Osteoblast (primary cell): Measurements from ENCODE around the gene LMX1A. TPM values are rescaled to one million over a fixed set of nuclear protein-coding genes. Genes with fewer than 3 reads are reported as not detected.

ENCODE experiments used
- DNase-seq: peaks from one replicate; pipeline ENCODE4 v3.0.0; 2011; ENCODE audit warnings: low spot score, mixed read lengths; ENCODE audit not compliant: insufficient read length; ENCODE audit errors: missing footprints
- H2AFZ ChIP-seq: 2 replicates; pipeline ENCODE4 v1.6.0; 2011; ENCODE audit warnings: mild to moderate bottlenecking, low read length
- H3K27ac ChIP-seq: 2 replicates; pipeline ENCODE4 v1.5.1; 2011; ENCODE audit warnings: mild to moderate bottlenecking, low read depth, low read length, moderate library complexity
- H3K27me3 ChIP-seq: 2 replicates; pipeline ENCODE4 v1.6.0; 2012; ENCODE audit warnings: mild to moderate bottlenecking, control low read depth, inconsistent platforms, low read length, moderate library complexity; ENCODE audit not compliant: insufficient read depth
- H3K36me3 ChIP-seq: 2 replicates; pipeline ENCODE4 v1.5.1; 2011; ENCODE audit warnings: mild to moderate bottlenecking, low read length, control low read depth, moderate library complexity; ENCODE audit not compliant: insufficient read depth
- H3K4me1 ChIP-seq: 2 replicates; pipeline ENCODE4 v1.5.1; 2011; ENCODE audit warnings: mild to moderate bottlenecking, low read length, control low read depth, moderate library complexity; ENCODE audit not compliant: insufficient read depth
- H3K4me2 ChIP-seq: 2 replicates; pipeline ENCODE4 v1.6.0; 2011; ENCODE audit warnings: mild to moderate bottlenecking, low read length; ENCODE audit not compliant: insufficient read depth
- H3K4me3 ChIP-seq: fragments of 200-600 bp; sonication (generic); 3 replicates; pipeline ENCODE4 v1.5.1; 2012; ENCODE audit warnings: mild to moderate bottlenecking, low read length, inconsistent platforms; ENCODE audit not compliant: insufficient read depth
- H3K79me2 ChIP-seq: 2 replicates; pipeline ENCODE4 v1.6.0; 2012; ENCODE audit warnings: mild to moderate bottlenecking, low read length, control low read depth, inconsistent platforms; ENCODE audit not compliant: insufficient read depth
- H3K9me3 ChIP-seq: 2 replicates; pipeline ENCODE4 v1.5.1; 2011; ENCODE audit warnings: low read depth, low read length, control low read depth
- H4K20me1 ChIP-seq: 2 replicates; pipeline ENCODE4 v1.6.0; 2012; ENCODE audit warnings: mild to moderate bottlenecking, low read length, control low read depth; ENCODE audit not compliant: insufficient read depth
- total RNA-seq: library from RNA; depleted of rRNA; stranded (reverse); fragments of >200 nt; gene quantifications from 2 replicates; pipeline ENCODE4 v1.2.3, GENCODE V29; 2012
- TF ChIP-seq, protein P1 (sequence below): IDR thresholded peaks from 2 replicates; pipeline ENCODE4 v1.5.1; 2011; ENCODE audit warnings: mild to moderate bottlenecking, low read depth, low read length, moderate library complexity; ENCODE audit errors: extremely low read depth

The LMX1A gene
- not detected in 2 replicates for total RNA-seq

DNA sequence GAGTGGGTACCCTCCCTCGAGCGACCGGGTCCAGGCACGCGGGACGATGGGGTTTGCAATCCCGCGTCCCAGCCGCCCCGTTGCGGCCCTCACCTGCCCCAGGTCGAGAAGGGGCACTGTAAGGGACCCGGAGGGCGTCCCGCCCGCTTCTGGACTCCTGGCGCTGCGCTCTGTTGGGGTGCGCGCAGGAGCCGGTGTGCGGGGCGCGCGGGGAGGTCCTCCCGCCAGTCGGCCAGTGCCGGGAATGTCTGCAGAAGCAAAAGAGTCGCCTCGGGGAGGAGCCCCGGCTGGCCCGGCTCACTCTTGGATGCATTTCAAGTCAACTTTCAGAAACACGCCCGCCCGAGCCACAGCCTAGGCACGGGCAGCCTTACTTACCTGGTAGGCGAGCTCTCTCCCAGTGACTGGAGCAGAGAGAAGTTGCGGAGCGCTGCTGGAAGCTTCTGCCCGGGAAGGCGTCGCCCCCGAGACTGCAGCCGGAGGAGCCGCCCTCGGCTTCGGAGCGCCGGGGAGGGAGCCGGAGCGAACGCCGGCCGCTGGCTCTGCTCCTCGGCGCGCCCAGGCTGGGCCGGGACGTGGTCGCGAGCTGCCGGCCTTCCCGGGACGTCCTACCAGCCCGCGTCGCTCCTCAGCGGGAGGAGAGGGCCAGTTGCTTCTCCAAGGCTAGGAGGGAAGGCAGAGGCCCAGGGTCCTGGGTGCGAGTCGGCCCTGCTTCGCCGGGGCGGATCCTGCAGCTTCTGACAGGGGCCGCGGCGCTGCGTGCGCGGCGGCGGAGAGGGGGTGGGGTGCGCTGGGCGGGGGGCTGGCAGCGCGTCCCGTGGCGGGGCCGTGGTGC is at the start of gene LMX1A:
Gene LMX1A, minus strand, starts transcription at position 739 of the 835 bp plus-strand sequence. CDS start 1,156 bp downstream, outside the sequence.
- H3K4me2 ChIP-seq = no peak within 1 kb of the TSS
- H3K27me3 ChIP-seq = peaks cover 53% of the 10 kb centered on the region
- H3K27ac ChIP-seq = no peak within 1 kb of the TSS
- H3K4me1 ChIP-seq = no peaks in the 10 kb centered on the region
- no peaks in the 10 kb centered on the region for H3K9me3 ChIP-seq
- TF ChIP-seq, protein P1, sequence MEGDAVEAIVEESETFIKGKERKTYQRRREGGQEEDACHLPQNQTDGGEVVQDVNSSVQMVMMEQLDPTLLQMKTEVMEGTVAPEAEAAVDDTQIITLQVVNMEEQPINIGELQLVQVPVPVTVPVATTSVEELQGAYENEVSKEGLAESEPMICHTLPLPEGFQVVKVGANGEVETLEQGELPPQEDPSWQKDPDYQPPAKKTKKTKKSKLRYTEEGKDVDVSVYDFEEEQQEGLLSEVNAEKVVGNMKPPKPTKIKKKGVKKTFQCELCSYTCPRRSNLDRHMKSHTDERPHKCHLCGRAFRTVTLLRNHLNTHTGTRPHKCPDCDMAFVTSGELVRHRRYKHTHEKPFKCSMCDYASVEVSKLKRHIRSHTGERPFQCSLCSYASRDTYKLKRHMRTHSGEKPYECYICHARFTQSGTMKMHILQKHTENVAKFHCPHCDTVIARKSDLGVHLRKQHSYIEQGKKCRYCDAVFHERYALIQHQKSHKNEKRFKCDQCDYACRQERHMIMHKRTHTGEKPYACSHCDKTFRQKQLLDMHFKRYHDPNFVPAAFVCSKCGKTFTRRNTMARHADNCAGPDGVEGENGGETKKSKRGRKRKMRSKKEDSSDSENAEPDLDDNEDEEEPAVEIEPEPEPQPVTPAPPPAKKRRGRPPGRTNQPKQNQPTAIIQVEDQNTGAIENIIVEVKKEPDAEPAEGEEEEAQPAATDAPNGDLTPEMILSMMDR = no peak
- no peaks in the 10 kb centered on the region for H4K20me1 ChIP-seq
- H3K4me3 ChIP-seq = no peak within 1 kb of the TSS
- no peak within 1 kb of the TSS for H2AFZ ChIP-seq
- no peaks in the 10 kb centered on the region for H3K36me3 ChIP-seq
- peak; percentile 86 for DNase-seq
- no peaks in the 10 kb centered on the region for H3K79me2 ChIP-seq

DNA sequence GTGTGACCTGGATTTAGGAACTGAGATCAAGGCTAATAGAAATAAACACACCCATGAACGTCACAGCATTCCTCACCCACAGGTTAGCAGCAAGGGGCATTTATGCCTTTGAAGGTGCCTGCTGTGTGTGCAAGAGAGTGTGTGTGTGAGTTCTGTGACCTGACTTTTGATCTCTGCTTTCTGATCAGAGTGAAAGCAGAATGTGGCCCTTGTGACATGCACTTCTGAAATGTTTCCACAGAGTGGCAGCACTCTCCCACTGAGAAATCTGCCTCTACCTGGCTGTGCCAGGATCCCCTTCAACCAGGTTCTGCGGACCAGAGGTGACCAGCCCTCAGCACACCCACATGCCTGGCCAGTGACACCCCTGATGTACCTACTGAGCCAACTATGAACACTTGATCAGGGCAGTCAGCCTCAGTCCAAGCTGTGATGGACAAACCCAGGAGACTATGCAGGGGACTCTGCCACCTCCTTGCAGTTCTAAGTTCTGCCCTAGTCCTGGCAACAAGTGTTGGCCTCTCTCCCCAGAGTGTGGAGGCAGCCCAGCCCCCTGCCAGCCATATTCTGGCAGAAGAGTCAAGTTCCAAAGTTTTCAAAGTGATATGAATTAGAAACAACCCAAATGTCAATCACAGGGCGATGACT is 47.4 kb upstream of the LMX1A start:
- TF ChIP-seq, protein P1 = peak; percentile 46
- Histone ChIP-seq H3K4me2 (no peak overlapping the region), H3K4me1 (no peaks in the 10 kb centered on the region), H3K9me3 (no peaks in the 10 kb centered on the region), H2AFZ (no peak overlapping the region), H3K4me3 (no peak overlapping the region), H3K27ac (no peak overlapping the region), H3K79me2 (no peaks in the 10 kb centered on the region), H3K36me3 (no peaks in the 10 kb centered on the region), H3K27me3 (no peaks in the 10 kb centered on the region), H4K20me1 (no peaks in the 10 kb centered on the region)
- DNase-seq = no peak

DNA sequence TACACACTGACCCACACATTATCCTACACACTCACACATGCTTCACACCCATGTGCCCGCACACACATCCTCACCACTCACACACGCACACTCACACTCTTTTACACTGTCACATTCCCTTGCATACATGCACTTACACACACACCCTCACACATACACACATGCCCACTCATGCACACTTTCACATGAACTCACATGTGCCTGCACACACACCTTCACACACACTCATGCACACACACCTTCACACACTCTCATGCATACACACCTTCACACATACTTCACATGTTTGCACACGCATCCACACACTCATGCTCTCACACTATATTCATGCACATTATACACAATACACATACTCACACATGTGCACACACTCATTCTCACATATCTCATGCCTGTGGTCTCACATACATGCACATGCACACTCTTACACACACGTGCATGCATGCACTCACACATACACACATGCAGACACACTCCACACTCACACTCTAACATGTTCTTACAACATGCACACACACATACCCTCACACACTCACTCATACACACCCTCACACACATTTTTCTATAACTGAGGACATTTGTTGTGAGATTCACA is 46.1 kb upstream of the LMX1A start:
- Histone ChIP-seq H2AFZ (no peak overlapping the region), H3K79me2 (no peaks in the 10 kb centered on the region), H3K27me3 (no peaks in the 10 kb centered on the region), H3K4me1 (no peaks in the 10 kb centered on the region), H3K4me2 (no peak overlapping the region), H3K36me3 (no peaks in the 10 kb centered on the region), H3K27ac (no peak overlapping the region), H4K20me1 (no peaks in the 10 kb centered on the region), H3K9me3 (no peaks in the 10 kb centered on the region), H3K4me3 (no peak overlapping the region)
- TF ChIP-seq, protein P1 = no peak
- DNase-seq = no peak

DNA sequence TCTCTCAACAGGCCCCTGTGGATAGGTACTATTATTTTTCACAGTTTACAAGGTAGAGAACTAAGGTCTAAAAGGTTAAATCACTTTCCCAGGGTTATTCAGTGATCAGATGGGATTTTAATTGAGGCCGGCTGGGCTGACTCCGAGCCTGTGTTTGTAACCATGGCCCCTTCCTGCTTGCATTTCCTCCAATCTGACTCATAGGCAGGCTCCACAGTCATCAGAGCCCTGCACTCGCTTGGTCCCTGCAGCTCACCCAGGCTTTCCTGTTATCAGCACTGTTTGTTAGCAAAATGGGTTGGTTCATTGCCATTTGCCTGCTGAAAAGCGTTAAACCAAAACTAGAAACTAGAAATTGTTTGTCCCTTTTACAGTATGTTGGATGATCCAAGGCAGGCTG is 41.4 kb upstream of the LMX1A start:
- Histone ChIP-seq H3K9me3 (no peaks in the 10 kb centered on the region), H3K4me1 (peaks cover 4% of the 10 kb centered on the region), H2AFZ (no peak overlapping the region), H3K36me3 (no peaks in the 10 kb centered on the region), H3K27me3 (peaks cover 24% of the 10 kb centered on the region), H4K20me1 (no peaks in the 10 kb centered on the region), H3K4me3 (no peak overlapping the region), H3K79me2 (no peaks in the 10 kb centered on the region), H3K4me2 (no peak overlapping the region), H3K27ac (no peak overlapping the region)
- peak; percentile 88 for DNase-seq
- TF ChIP-seq, protein P1 = no peak
